SK-N-SH (cell line): ENCODE data around the gene PPM1N. TPM values are rescaled to one million over a fixed set of nuclear protein-coding genes. Genes with fewer than 3 reads are reported as not detected.

Source experiments
- CTCF ChIA-PET: fragments of 300-600, 350-600 bp; formaldehyde crosslinking; extraction: SDS; loops from one replicate; lab custom pipeline; 2021; lab: Yijun Ruan, JAX
- POLR2A ChIA-PET: fragments of 350-600 bp; sonication (Branson Sonifier 250); formaldehyde crosslinking; extraction: SDS; loops from one replicate; lab custom pipeline; 2020; ENCODE audit warnings: antibody characterized with exemption, inconsistent platforms; lab: Yijun Ruan, JAX
- DNase-seq: peaks from one replicate; pipeline ENCODE4 v3.0.0; 2012
- H2AFZ ChIP-seq: fragments of 200-600 bp; sonication (generic); 2 replicates; pipeline ENCODE4 v1.8.1; 2016; ENCODE audit warnings: antibody characterized with exemption, mild to moderate bottlenecking, low read depth
- H3F3A ChIP-seq: fragments of 200-600 bp; sonication (generic); replicated peaks from 2 replicates; pipeline ENCODE3; 2016; ENCODE audit warnings: antibody characterized with exemption, mild to moderate bottlenecking; ENCODE audit not compliant: insufficient read depth
- H3K27ac ChIP-seq, 2 experiments: fragments of 200-500 bp in 1 of 2; fragments of 200-600 bp in 1 of 2; sonication (Bioruptor generic) in 1 of 2; sonication (generic), shearing (Covaris generic) in 1 of 2; 2 replicates each; pipeline versions ENCODE4 v1.5.1 to v1.6.1; 2014 to 2016; ENCODE audit warnings: low read depth in 2 of 2, inconsistent platforms in 1 of 2, low read length in 1 of 2, mild to moderate bottlenecking in 1 of 2, mixed read lengths in 1 of 2
- H3K27me3 ChIP-seq: fragments of 200-600 bp; sonication (generic), shearing (Covaris generic); 2 replicates; pipeline ENCODE4 v1.6.1; 2016; ENCODE audit warnings: mixed run types; ENCODE audit not compliant: insufficient read depth
- H3K36me3 ChIP-seq, 2 experiments: fragments of 200-500 bp in 1 of 2; fragments of 200-600 bp in 1 of 2; sonication (Bioruptor generic) in 1 of 2; sonication (generic) in 1 of 2; replicated peaks in 1 of 2; 2 replicates each; pipeline versions ENCODE3 to v1.5.1; 2014 to 2016; ENCODE audit warnings: low read length in 1 of 2, mild to moderate bottlenecking in 1 of 2; ENCODE audit not compliant: insufficient read depth in 2 of 2, control insufficient read depth in 1 of 2
- H3K4me1 ChIP-seq, 2 experiments: fragments of 200-500 bp in 1 of 2; fragments of 200-600 bp in 1 of 2; sonication (Bioruptor generic) in 1 of 2; sonication (generic), shearing (Covaris generic) in 1 of 2; 2 replicates each; pipeline versions ENCODE4 v1.5.1 to v1.6.1; 2014 to 2016; ENCODE audit warnings: low read depth in 1 of 2, low read length in 1 of 2, mixed run types in 1 of 2; ENCODE audit not compliant: insufficient read depth in 2 of 2, control insufficient read depth in 1 of 2
- H3K4me2 ChIP-seq: fragments of 200-600 bp; sonication (generic), shearing (Covaris generic); 2 replicates; pipeline ENCODE4 v1.6.1; 2017; ENCODE audit warnings: mixed run types
- H3K4me3 ChIP-seq, 2 experiments: fragments of 200-500 bp in 1 of 2; fragments of 200-600 bp in 1 of 2; sonication (Bioruptor generic) in 1 of 2; sonication (generic), shearing (Covaris generic) in 1 of 2; 2 replicates each; pipeline versions ENCODE4 v1.5.1 to v1.8.1; 2014 to 2016; ENCODE audit warnings: low read depth in 2 of 2, inconsistent platforms in 1 of 2, low read length in 1 of 2, mild to moderate bottlenecking in 1 of 2, mixed read lengths in 1 of 2, moderate library complexity in 1 of 2
- H3K79me2 ChIP-seq: fragments of 200-600 bp; sonication (generic); 2 replicates; pipeline ENCODE4 v1.8.1; 2017; ENCODE audit warnings: mild to moderate bottlenecking; ENCODE audit not compliant: insufficient read depth
- H3K9ac ChIP-seq: fragments of 200-600 bp; sonication (generic); 2 replicates; pipeline ENCODE4 v1.6.1; 2017; ENCODE audit warnings: mixed run types
- H3K9me2 ChIP-seq: fragments of 200-600 bp; sonication (generic); 2 replicates; pipeline ENCODE4 v1.6.1; 2017; ENCODE audit warnings: mixed run types
- H3K9me3 ChIP-seq: fragments of 200-600 bp; sonication (generic); 2 replicates; pipeline ENCODE4 v1.6.1; 2017; ENCODE audit warnings: mixed run types, mild to moderate bottlenecking, moderate library complexity
- H4K20me1 ChIP-seq: fragments of 200-600 bp; sonication (generic); 2 replicates; pipeline ENCODE4 v1.6.1; 2017; ENCODE audit warnings: mild to moderate bottlenecking, mixed run types; ENCODE audit not compliant: insufficient read depth
- CHD2 ChIP-seq: fragments of 150-350 bp; IDR thresholded peaks from 2 replicates; pipeline ENCODE4 v1.6.1; 2018; ENCODE audit warnings: low read length; ENCODE audit not compliant: partially characterized antibody
- ELF1 ChIP-seq: IDR thresholded peaks from 2 replicates; pipeline ENCODE4 v1.4.0; 2012
- EP300 ChIP-seq, 2 experiments: IDR thresholded peaks; 2 replicates each; pipeline versions ENCODE4 v1.4.0 to v1.6.1; 2012; ENCODE audit warnings: borderline replicate concordance in 1 of 2, low read depth in 1 of 2, low read length in 1 of 2
- EZH2phosphoT487 ChIP-seq: fragments of 200-600 bp; sonication (generic); IDR thresholded peaks from 2 replicates; pipeline ENCODE4 v1.6.1; 2017; ENCODE audit warnings: low read depth, mixed run types, mild to moderate bottlenecking, antibody characterized with exemption, moderate library complexity, borderline replicate concordance
- FOXJ3 ChIP-seq: sonication (generic); formaldehyde crosslinking; IDR thresholded peaks from 2 replicates; pipeline ENCODE4 v1.5.1; 2020; ENCODE audit warnings: mild to moderate bottlenecking, missing genetic modification reagents
- FOXM1 ChIP-seq: IDR thresholded peaks from 2 replicates; pipeline ENCODE4 v1.4.0; 2012; ENCODE audit warnings: low read depth, mild to moderate bottlenecking
- MAX ChIP-seq: IDR thresholded peaks from 2 replicates; pipeline ENCODE4 v1.4.0; 2012; ENCODE audit warnings: low read depth
- MEF2A ChIP-seq: IDR thresholded peaks from 2 replicates; pipeline ENCODE4 v1.4.0; 2012; ENCODE audit warnings: low read depth, borderline replicate concordance
- MXI1 ChIP-seq: IDR thresholded peaks from 2 replicates; pipeline ENCODE4 v1.6.1; 2012; ENCODE audit warnings: mild to moderate bottlenecking, low read depth, low read length, improper control_type of control experiment
- NFIC ChIP-seq: IDR thresholded peaks from 2 replicates; pipeline ENCODE4 v1.4.0; 2012; ENCODE audit warnings: borderline replicate concordance
- POLR2AphosphoS5 ChIP-seq: IDR thresholded peaks from 2 replicates; pipeline ENCODE4 v1.6.1; 2012; ENCODE audit warnings: low read depth, low read length
- RXRA ChIP-seq: IDR thresholded peaks from 2 replicates; pipeline ENCODE4 v1.4.0; 2012; ENCODE audit warnings: low read depth, mild to moderate bottlenecking, borderline replicate concordance
- SMC3 ChIP-seq: IDR thresholded peaks from 2 replicates; pipeline ENCODE4 v1.6.1; 2012; ENCODE audit warnings: low read depth, low read length, improper control_type of control experiment
- TAF1 ChIP-seq: IDR thresholded peaks from 2 replicates; pipeline ENCODE4 v1.6.1; 2012; ENCODE audit warnings: low read depth, mild to moderate bottlenecking, low read length, moderate library complexity, borderline replicate concordance
- TCF12 ChIP-seq: IDR thresholded peaks from 2 replicates; pipeline ENCODE4 v1.4.0; 2012
- TEAD4 ChIP-seq: IDR thresholded peaks from 2 replicates; pipeline ENCODE4 v1.4.0; 2012; ENCODE audit warnings: mild to moderate bottlenecking, borderline replicate concordance; ENCODE audit not compliant: insufficient read depth
- whole genome bisulfite sequencing: methylation state at CpG from one replicate; pipeline ENCODE4 v1.1.6; 2017; ENCODE audit warnings: low lambda C conversion rate; 5-methylcytosine and 5-hydroxymethylcytosine counted together
- polyA plus RNA-seq, 3 experiments: library from polyadenylated mRNA; depleted of rRNA; stranded (reverse); fragments of >200 nt; gene quantifications; 2 replicates each; pipeline ENCODE4 v1.2.3, GENCODE V29; 2012
- TF ChIP-seq, protein P1 (sequence below): fragments of 150-350 bp; IDR thresholded peaks from 2 replicates; pipeline ENCODE4 v1.6.1; 2016; ENCODE audit warnings: mild to moderate bottlenecking, low read depth, low read length
- TF ChIP-seq, protein P2 (sequence below): fragments of 150-350 bp; IDR thresholded peaks from 2 replicates; pipeline ENCODE4 v1.6.1; 2017; ENCODE audit warnings: antibody characterized with exemption, low read length, low read depth, borderline replicate concordance

The PPM1N gene
- polyA plus RNA-seq, 1 of the 3 experiments (the other 2 are of a cell fraction): 10.3 TPM

GRCh38 chr19:45471931-45472562 lies 26.2 kb upstream of the PPM1N start:
- DNase-seq: no peak
- TF ChIP-seq CHD2 (no peak), EP300 (IDR thresholded peaks at IDR 0.05; ENCODE audit: borderline replicate concordance in 1 of 2, low read depth in 1 of 2, low read length in 1 of 2) (no peak)
- TF ChIP-seq, protein P1, sequence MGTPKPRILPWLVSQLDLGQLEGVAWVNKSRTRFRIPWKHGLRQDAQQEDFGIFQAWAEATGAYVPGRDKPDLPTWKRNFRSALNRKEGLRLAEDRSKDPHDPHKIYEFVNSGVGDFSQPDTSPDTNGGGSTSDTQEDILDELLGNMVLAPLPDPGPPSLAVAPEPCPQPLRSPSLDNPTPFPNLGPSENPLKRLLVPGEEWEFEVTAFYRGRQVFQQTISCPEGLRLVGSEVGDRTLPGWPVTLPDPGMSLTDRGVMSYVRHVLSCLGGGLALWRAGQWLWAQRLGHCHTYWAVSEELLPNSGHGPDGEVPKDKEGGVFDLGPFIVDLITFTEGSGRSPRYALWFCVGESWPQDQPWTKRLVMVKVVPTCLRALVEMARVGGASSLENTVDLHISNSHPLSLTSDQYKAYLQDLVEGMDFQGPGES: no peak
- TF ChIP-seq, all 33 proteins: peak for 0

DNA sequence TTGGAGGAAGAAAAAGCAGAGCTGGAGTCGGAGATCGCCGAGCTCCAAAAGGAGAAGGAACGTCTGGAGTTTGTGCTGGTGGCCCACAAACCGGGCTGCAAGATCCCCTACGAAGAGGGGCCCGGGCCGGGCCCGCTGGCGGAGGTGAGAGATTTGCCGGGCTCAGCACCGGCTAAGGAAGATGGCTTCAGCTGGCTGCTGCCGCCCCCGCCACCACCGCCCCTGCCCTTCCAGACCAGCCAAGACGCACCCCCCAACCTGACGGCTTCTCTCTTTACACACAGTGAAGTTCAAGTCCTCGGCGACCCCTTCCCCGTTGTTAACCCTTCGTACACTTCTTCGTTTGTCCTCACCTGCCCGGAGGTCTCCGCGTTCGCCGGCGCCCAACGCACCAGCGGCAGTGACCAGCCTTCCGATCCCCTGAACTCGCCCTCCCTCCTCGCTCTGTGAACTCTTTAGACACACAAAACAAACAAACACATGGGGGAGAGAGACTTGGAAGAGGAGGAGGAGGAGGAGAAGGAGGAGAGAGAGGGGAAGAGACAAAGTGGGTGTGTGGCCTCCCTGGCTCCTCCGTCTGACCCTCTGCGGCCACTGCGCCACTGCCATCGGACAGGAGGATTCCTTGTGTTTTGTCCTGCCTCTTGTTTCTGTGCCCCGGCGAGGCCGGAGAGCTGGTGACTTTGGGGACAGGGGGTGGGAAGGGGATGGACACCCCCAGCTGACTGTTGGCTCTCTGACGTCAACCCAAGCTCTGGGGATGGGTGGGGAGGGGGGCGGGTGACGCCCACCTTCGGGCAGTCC lies 25.5 kb upstream of the PPM1N start:
- Histone ChIP-seq H3K4me3 (no peak overlapping the region), H3F3A (peaks cover 8% of the 10 kb centered on the region), H3K4me2 (no peak overlapping the region), H4K20me1 (peaks cover 40% of the 10 kb centered on the region; the same call in 1 of the 2 replicates), H3K27me3 (no peaks in the 10 kb centered on the region), H3K9me3 (no peaks in the 10 kb centered on the region), H3K9ac (no peak overlapping the region), H3K79me2 (no peaks in the 10 kb centered on the region)
- DNase-seq: no peak
- 73% methylated on average over 42 of the region's 44 CpGs for WGBS
- no peak for TF ChIP-seq EZH2phosphoT487
- TF ChIP-seq, protein P2, sequence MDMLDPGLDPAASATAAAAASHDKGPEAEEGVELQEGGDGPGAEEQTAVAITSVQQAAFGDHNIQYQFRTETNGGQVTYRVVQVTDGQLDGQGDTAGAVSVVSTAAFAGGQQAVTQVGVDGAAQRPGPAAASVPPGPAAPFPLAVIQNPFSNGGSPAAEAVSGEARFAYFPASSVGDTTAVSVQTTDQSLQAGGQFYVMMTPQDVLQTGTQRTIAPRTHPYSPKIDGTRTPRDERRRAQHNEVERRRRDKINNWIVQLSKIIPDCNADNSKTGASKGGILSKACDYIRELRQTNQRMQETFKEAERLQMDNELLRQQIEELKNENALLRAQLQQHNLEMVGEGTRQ: no peak
- TF ChIP-seq TCF12: no peak
- TF ChIP-seq MXI1: no peak
- TF ChIP-seq ELF1: no peak
- TF ChIP-seq TAF1: no peak
- no peak for TF ChIP-seq MEF2A
- no peak for TF ChIP-seq NFIC
- TF ChIP-seq MAX: no peak
- no peak for TF ChIP-seq FOXM1
- TF ChIP-seq, protein P1: no peak
- no peak for TF ChIP-seq RXRA
- no peak for TF ChIP-seq SMC3
- no peak for TF ChIP-seq TEAD4
- TF ChIP-seq FOXJ3 (CRISPR knock-in tag): no peak
- TF ChIP-seq POLR2AphosphoS5: no peak
- TF ChIP-seq, all 33 proteins: peak for 0
- Histone ChIP-seq H3K9me2 (no peaks in the 10 kb centered on the region), H3K27ac (no peak overlapping the region), H3K36me3 (no peaks in the 10 kb centered on the region), H3K4me1 (peaks cover 0 to 17% of the 10 kb centered on the region in 2 experiments; a peak in 1 of 4 replicates), H2AFZ (no peak overlapping the region)
- CTCF ChIA-PET: interaction anchor here (0.6 to 27.6 kb wide), 4 partner anchors 11 to 42 kb away, joined by 3 to 870 read pairs (median 8); no protein-coding TSS in a partner anchor
- POLR2A ChIA-PET: no interaction called here

More at GRCh38 chr19:45471931-45472562, 26.2 kb upstream of the PPM1N start:
- WGBS: 63% methylated on average over 7 of the region's 7 CpGs
- peaks cover 40% of the 10 kb centered on the region; the same call in 1 of the 2 replicates for H4K20me1 ChIP-seq
- no peaks in the 10 kb centered on the region for H3K27me3 ChIP-seq
- peaks cover 0 to 18% of the 10 kb centered on the region in 2 experiments; a peak in 1 of 4 replicates for H3K4me1 ChIP-seq
- CTCF ChIA-PET: interaction anchor here (0.6 to 27.6 kb wide), 5 partner anchors 10 to 42 kb away, joined by 3 to 870 read pairs (median 5); no protein-coding TSS in a partner anchor
- no peak overlapping the region for H3K4me3 ChIP-seq
- no peaks in the 10 kb centered on the region for H3K79me2 ChIP-seq
- H3K27ac ChIP-seq: no peak overlapping the region
- H3K4me2 ChIP-seq: no peak overlapping the region
- H3K9ac ChIP-seq: no peak overlapping the region
- no peaks in the 10 kb centered on the region for H3K9me2 ChIP-seq
- no peaks in the 10 kb centered on the region for H3K9me3 ChIP-seq
- H3K36me3 ChIP-seq: no peaks in the 10 kb centered on the region
- H2AFZ ChIP-seq: no peak overlapping the region
- POLR2A ChIA-PET: no interaction called here
- H3F3A ChIP-seq: peaks cover 8% of the 10 kb centered on the region
